RWPE2 (cell line): ENCODE measurements around the gene ZNF804B.

Experiments used
- ATAC-seq: fragments of 200-7000 bp; cut with Tn5 transposase; 3 replicates; pipeline ENCODE4 v1.9.1; 2021; ENCODE audit warnings: low read depth
- DNase-seq: peaks from one replicate; pipeline ENCODE4 v3.0.0-alpha.2; 2020; ENCODE audit warnings: low spot score
- H3K27ac ChIP-seq: fragments of 450-650 bp; 2 replicates; pipeline ENCODE4 v1.5.1; 2017; ENCODE audit warnings: mild to moderate bottlenecking; ENCODE audit not compliant: poor library complexity, severe bottlenecking
- H3K27me3 ChIP-seq: fragments of 250-450 bp; sonication (Bioruptor Pico); 2 replicates; pipeline ENCODE4 v1.5.1; 2021; ENCODE audit warnings: mild to moderate bottlenecking, moderate library complexity; ENCODE audit not compliant: insufficient read depth, poor library complexity, severe bottlenecking
- H3K36me3 ChIP-seq: fragments of 250-450 bp; sonication (Bioruptor Pico); 2 replicates; pipeline ENCODE4 v1.5.1; 2020; ENCODE audit warnings: low read depth, mild to moderate bottlenecking, moderate library complexity
- H3K4me1 ChIP-seq: fragments of 250-450 bp; sonication (Bioruptor Pico); 2 replicates; pipeline ENCODE4 v1.5.1; 2021; ENCODE audit warnings: mild to moderate bottlenecking, moderate library complexity; ENCODE audit not compliant: insufficient read depth, poor library complexity, severe bottlenecking
- H3K4me3 ChIP-seq: fragments of 250-450 bp; sonication (Bioruptor Pico); 2 replicates; pipeline ENCODE4 v1.5.1; 2021; ENCODE audit warnings: mild to moderate bottlenecking, moderate library complexity; ENCODE audit not compliant: severe bottlenecking
- H3K9me3 ChIP-seq: fragments of 250-450 bp; sonication (Bioruptor Pico); 2 replicates; pipeline ENCODE4 v1.5.1; 2021; ENCODE audit warnings: mild to moderate bottlenecking, moderate library complexity; ENCODE audit not compliant: severe bottlenecking
- TF ChIP-seq, protein P1 (sequence below): fragments of 450-650 bp; IDR thresholded peaks from one replicate; pipeline ENCODE4 v1.5.1; 2017; ENCODE audit warnings: mild to moderate bottlenecking, moderate library complexity; ENCODE audit not compliant: poor library complexity, severe bottlenecking

The ZNF804B gene

DNA sequence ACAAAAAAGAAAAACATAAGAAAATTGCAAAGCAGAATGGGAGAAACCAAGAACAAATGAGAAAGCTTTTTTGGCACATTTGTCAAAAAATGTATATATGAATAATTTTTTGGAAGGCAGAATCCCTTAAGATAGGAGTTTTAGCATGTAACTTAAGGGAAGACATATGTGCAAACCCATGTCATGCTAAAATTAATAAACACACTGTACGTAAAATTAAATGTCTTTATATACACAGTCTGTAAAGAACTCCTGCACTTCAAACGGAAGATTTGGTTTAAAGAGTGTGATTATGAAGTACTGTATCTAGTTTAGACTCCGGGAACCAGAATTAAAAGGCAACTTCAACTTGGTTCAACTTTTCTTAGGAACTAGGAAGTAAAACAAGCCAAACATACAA lies 405.9 kb downstream of the ZNF804B start:
- no peaks in the 10 kb centered on the region for H3K9me3 ChIP-seq
- no peaks in the 10 kb centered on the region for H3K36me3 ChIP-seq
- ATAC-seq: no peak
- H3K4me3 ChIP-seq: no peak overlapping the region
- no peak overlapping the region for H3K27ac ChIP-seq
- H3K4me1 ChIP-seq: no peaks in the 10 kb centered on the region
- no peaks in the 10 kb centered on the region for H3K27me3 ChIP-seq
- TF ChIP-seq, protein P1, sequence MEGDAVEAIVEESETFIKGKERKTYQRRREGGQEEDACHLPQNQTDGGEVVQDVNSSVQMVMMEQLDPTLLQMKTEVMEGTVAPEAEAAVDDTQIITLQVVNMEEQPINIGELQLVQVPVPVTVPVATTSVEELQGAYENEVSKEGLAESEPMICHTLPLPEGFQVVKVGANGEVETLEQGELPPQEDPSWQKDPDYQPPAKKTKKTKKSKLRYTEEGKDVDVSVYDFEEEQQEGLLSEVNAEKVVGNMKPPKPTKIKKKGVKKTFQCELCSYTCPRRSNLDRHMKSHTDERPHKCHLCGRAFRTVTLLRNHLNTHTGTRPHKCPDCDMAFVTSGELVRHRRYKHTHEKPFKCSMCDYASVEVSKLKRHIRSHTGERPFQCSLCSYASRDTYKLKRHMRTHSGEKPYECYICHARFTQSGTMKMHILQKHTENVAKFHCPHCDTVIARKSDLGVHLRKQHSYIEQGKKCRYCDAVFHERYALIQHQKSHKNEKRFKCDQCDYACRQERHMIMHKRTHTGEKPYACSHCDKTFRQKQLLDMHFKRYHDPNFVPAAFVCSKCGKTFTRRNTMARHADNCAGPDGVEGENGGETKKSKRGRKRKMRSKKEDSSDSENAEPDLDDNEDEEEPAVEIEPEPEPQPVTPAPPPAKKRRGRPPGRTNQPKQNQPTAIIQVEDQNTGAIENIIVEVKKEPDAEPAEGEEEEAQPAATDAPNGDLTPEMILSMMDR: no peak
- DNase-seq: no peak

DNA sequence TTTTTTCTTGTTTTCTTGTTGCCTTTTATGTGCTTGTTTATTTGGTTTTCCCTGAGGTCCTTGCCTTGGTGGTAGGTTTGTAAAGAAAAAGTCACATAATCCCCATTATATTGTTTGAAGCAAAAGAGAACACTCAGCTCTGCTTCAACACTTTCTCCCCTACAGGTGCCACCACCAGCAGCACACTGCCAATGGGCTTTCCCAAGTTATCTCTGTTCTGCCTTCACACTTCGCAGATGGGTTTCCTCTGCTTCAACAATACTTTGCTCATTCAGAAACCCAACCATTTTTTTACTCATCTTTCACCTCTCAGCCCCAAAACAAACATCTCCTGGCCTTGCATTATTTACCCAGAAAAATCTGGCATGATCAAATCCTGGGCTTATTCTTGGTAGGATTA lies 411.1 kb downstream of the ZNF804B start:
- TF ChIP-seq, protein P1: no peak

DNA sequence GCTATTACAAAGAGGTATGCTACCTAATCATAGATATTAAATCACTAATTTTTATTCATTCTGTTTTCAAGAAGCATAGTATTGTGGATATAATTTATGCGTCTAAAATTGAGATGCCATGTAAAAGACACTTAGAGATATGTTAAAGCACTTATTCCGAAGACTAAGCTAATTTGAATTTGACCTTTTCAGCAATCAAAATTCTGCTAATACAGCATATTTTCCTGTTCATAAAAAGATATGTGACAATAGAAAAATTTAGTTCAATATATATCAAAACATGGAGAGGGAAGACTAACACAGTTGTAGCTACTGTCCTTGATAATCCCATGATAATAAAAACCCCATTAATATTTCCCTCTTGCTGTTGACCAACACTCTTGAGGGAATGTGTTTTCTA lies 422.6 kb downstream of the ZNF804B start:
- no peaks in the 10 kb centered on the region for H3K36me3 ChIP-seq
- no peak overlapping the region for H3K27ac ChIP-seq
- no peaks in the 10 kb centered on the region for H3K4me1 ChIP-seq
- H3K9me3 ChIP-seq: no peaks in the 10 kb centered on the region
- no peak for DNase-seq
- TF ChIP-seq, protein P1: no peak
- no peak for ATAC-seq
- H3K4me3 ChIP-seq: no peak overlapping the region
- H3K27me3 ChIP-seq: no peaks in the 10 kb centered on the region

More for the DNA sequence above, 411.1 kb downstream of the ZNF804B start:
- no peak for ATAC-seq
- Histone ChIP-seq H3K27ac (no peak overlapping the region), H3K27me3 (no peaks in the 10 kb centered on the region), H3K36me3 (no peaks in the 10 kb centered on the region), H3K4me1 (no peaks in the 10 kb centered on the region), H3K9me3 (no peaks in the 10 kb centered on the region), H3K4me3 (no peak overlapping the region)
- no peak for DNase-seq

DNA sequence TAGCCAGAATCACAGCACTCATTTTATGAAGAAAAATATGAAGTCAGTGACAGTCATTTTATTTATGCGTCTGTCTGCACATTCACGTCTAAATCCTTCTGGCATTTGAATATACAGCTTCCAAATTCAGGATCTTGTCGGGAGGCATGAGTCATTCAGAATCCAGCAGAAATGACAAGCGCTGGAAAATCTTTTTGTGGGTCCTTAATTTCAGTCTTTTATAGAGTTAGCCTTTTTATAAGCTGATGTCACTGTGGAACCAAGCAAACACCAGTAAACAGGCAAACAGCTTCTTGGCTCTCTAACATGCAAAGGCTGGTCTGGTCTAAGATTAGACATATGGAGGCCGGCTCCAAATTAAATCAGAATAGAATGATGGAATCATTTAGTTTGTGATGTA lies 424.2 kb downstream of the ZNF804B start:
- Histone ChIP-seq H3K27ac (no peak overlapping the region), H3K27me3 (peaks cover 4% of the 10 kb centered on the region), H3K36me3 (no peaks in the 10 kb centered on the region), H3K4me3 (no peak overlapping the region), H3K9me3 (no peaks in the 10 kb centered on the region), H3K4me1 (no peaks in the 10 kb centered on the region)
- TF ChIP-seq, protein P1: no peak
- DNase-seq (no peak), ATAC-seq (no peak)

DNA sequence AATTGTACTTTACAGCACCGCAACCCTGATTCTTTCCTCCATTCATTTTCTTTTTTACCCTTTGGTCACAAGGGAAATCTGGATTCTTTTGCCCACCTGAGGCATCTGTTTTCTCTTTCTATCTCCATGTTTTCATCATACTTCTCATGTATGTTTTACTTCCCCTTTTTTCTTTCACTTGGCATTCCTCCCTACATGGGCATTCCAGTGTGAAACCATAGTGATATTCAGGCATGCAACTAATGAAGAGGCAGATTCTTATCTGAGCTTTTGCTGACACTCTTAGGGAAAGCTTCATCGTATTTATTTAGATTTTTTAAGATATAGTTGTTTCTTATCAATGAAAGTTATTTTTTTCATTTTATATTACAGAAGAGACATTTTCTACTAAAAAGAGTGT lies 441.3 kb downstream of the ZNF804B start:
- TF ChIP-seq, protein P1: no peak
- DNase-seq (no peak), ATAC-seq (no peak)
- no peaks in the 10 kb centered on the region for H3K36me3 ChIP-seq
- H3K4me1 ChIP-seq: no peaks in the 10 kb centered on the region
- H3K27ac ChIP-seq: no peak overlapping the region
- H3K4me3 ChIP-seq: no peak overlapping the region
- no peaks in the 10 kb centered on the region for H3K27me3 ChIP-seq
- no peaks in the 10 kb centered on the region for H3K9me3 ChIP-seq
